Testis (tissue), 3 donors: Measurements from ENCODE around the gene LGI2. TPM values are rescaled to one million over a fixed set of nuclear protein-coding genes. Genes with fewer than 3 reads are reported as not detected.

Source experiments
- DNase-seq: peaks from one replicate; pipeline ENCODE4 v3.0.0-alpha.2; 2019
- H3K27ac ChIP-seq, 2 donors: fragments of 200-600 bp; sonication (generic); one replicate each; pipeline ENCODE4 v1.5.1; 2019
- H3K27me3 ChIP-seq: fragments of 200-600 bp; sonication (generic); one replicate; pipeline ENCODE4 v1.5.1; 2019
- H3K36me3 ChIP-seq: fragments of 200-600 bp; sonication (generic); one replicate; pipeline ENCODE4 v1.5.1; 2017; ENCODE audit warnings: low read depth; ENCODE audit errors: missing control alignments
- H3K4me1 ChIP-seq: fragments of 200-600 bp; sonication (generic); one replicate; pipeline ENCODE4 v1.5.1; 2019
- H3K4me3 ChIP-seq, 2 donors: fragments of 200-600 bp; sonication (generic); one replicate each; pipeline ENCODE4 v1.5.1; 2017 to 2019
- H3K9me3 ChIP-seq: fragments of 200-600 bp; sonication (generic); one replicate; pipeline ENCODE4 v1.5.1; 2017
- POLR2A ChIP-seq: fragments of 450-650 bp; IDR thresholded peaks from one replicate; pipeline ENCODE4 v1.6.1; 2017; ENCODE audit warnings: antibody characterized with exemption, mild to moderate bottlenecking, moderate library complexity
- WGBS, 2 donors: methylation state at CpG; one replicate each; pipeline ENCODE4 v1.1.5; 2018; 5-methylcytosine and 5-hydroxymethylcytosine counted together
- intact Hi-C: fragments of 100-400 bp; cut with DNase I; formaldehyde crosslinking; loops from one replicate; pipeline ENCODE4 v1.15.1; 2023; ENCODE audit warnings: low total_unique reads
- polyA plus RNA-seq: library from polyadenylated mRNA; stranded (reverse); fragments of 350-450 nt; fragmentation: Illumina TruSeq; extraction: RNeasy Lipid Tissue Mini Kit (QIAGEN cat#74804); gene quantifications from one replicate; pipeline ENCODE4 v1.2.3, GENCODE V29; 2014; ENCODE audit warnings: low read depth, low replicate concordance; ENCODE audit not compliant: insufficient read depth
- total RNA-seq, 2 donors: library from RNA; depleted of rRNA; stranded (reverse); fragments of >200 nt; gene quantifications; one replicate each; pipeline ENCODE4 v1.2.3, GENCODE V29; 2016
- TF ChIP-seq, protein P1 (sequence below), 3 experiments: fragments of 450-650 bp in 2 of 3; fragments of 200-600 bp in 1 of 3; sonication (generic) in 1 of 3; IDR thresholded peaks; one replicate each; pipeline ENCODE4 v1.5.1; 2016 to 2019; ENCODE audit warnings: antibody characterized with exemption in 3 of 3, mild to moderate bottlenecking in 2 of 3, moderate library complexity in 1 of 3

The LGI2 gene
- total and polyA plus RNA-seq, 3 donors from 2014 or later, result 0.74 to 3.4 (median 0.87) TPM

DNA sequence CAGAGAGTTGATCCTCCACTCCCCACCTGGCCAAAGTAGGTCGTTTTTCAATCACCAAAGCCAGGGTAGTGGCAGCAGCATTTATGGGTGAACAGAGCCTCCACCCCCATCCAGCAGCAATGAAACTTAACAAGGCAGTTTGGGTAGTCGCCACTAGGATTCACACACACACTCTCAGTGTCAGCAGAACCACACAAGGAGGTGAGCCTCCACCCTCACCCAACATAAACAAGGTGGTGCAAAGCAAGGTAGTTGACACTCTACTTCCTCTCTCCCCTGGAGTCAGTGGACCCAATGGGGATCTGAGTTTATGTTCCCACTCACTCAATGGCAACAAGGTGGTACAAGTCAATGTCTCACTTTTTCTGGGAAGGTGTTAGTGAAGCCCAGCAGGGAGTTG lies 67.5 kb downstream of the LGI2 start:
- intact Hi-C loops, result no loop called here
- TF ChIP-seq, protein P1, sequence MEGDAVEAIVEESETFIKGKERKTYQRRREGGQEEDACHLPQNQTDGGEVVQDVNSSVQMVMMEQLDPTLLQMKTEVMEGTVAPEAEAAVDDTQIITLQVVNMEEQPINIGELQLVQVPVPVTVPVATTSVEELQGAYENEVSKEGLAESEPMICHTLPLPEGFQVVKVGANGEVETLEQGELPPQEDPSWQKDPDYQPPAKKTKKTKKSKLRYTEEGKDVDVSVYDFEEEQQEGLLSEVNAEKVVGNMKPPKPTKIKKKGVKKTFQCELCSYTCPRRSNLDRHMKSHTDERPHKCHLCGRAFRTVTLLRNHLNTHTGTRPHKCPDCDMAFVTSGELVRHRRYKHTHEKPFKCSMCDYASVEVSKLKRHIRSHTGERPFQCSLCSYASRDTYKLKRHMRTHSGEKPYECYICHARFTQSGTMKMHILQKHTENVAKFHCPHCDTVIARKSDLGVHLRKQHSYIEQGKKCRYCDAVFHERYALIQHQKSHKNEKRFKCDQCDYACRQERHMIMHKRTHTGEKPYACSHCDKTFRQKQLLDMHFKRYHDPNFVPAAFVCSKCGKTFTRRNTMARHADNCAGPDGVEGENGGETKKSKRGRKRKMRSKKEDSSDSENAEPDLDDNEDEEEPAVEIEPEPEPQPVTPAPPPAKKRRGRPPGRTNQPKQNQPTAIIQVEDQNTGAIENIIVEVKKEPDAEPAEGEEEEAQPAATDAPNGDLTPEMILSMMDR (IDR thresholded peaks at IDR 0.05), result no peak
- no peak for TF ChIP-seq POLR2A
- Histone ChIP-seq H3K36me3 (no peaks in the 10 kb centered on the region), H3K4me1 (no peaks in the 10 kb centered on the region), H3K4me3 (no peak overlapping the region), H3K9me3 (no peaks in the 10 kb centered on the region), H3K27me3 (no peaks in the 10 kb centered on the region), H3K27ac (no peak overlapping the region)
- no peak for DNase-seq
- WGBS, 2 donors, result 61 to 71% methylated on average over 2 of the region's 2 CpGs

DNA sequence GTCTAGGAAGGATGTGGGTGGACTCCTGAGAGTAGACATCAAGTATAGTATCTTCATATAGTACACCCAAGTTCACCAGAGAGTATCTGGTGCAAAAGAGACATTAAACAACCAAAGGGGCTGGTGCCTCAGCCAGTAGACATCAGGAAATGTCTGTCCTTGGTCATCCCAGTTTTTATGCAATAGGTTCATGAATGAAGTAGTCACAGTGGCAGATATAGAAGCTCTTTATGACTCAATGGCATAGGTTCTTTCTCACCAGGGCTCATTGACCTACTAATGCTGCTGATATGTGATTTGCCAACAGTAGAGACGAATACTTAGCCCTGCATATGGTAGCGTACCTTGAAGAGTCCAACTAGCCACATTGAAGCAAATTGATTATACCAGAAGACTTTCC lies 72.9 kb downstream of the LGI2 start:
- no peak overlapping the region for H3K27ac ChIP-seq
- no peaks in the 10 kb centered on the region for H3K36me3 ChIP-seq
- no peak overlapping the region for H3K4me3 ChIP-seq
- WGBS, 2 donors, result 82 to 93% methylated on average over 2 of the region's 2 CpGs
- TF ChIP-seq, protein P1 (IDR thresholded peaks at IDR 0.05), result no peak
- no peak for TF ChIP-seq POLR2A
- H3K9me3 ChIP-seq, result no peaks in the 10 kb centered on the region
- H3K4me1 ChIP-seq, result no peaks in the 10 kb centered on the region
- no peaks in the 10 kb centered on the region for H3K27me3 ChIP-seq
- no peak for DNase-seq
- intact Hi-C loops, result no loop called here

DNA sequence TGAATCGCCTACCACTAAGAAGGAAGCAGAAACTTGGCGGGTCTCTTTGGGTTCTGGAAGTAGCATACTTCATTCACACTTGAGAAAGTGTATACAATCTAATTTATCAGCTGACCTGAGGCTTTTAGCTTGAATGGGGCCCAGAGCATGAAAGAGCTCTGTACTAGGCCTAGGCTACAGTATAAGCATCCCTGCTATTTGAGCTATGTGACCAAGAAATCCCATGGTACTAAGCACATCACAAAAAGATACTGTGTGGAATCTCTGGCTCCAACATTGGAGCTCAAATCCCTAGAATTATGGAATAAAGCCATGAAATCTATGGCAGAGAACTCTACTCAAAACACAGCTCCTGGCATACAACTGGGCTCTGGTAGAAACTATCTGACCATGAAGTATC lies 74.0 kb downstream of the LGI2 start:
- 90 to 95% methylated on average over 2 of the region's 2 CpGs for WGBS, 2 donors

DNA sequence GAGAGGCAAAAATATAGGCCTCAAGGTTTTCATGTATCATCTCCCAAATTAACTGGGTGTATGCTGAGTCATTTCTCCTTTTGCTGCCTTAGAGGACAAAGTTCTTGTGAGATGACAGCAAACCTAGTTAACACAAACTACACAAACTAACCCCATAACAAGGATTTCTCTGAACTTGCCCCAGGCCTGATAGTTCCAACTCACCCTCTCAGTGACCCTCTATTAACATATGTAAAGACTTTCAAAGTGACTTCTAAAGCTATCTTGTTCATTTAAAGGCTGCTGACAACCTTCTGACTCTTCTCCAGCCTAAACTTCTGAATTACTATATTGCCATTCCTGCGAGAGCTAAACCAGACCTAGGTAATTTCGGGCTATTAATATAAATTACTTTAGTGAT lies 74.7 kb downstream of the LGI2 start:
- TF ChIP-seq, protein P1 (IDR thresholded peaks at IDR 0.05), result no peak
- TF ChIP-seq POLR2A, result no peak
- Histone ChIP-seq H3K27me3 (no peaks in the 10 kb centered on the region), H3K4me3 (no peak overlapping the region), H3K9me3 (no peaks in the 10 kb centered on the region), H3K36me3 (no peaks in the 10 kb centered on the region), H3K27ac (no peak overlapping the region), H3K4me1 (no peaks in the 10 kb centered on the region)
- no peak for DNase-seq
- intact Hi-C loops, result no loop called here
- WGBS, 2 donors, result 93 to 95% methylated on average over 2 of the region's 2 CpGs

More for the DNA sequence above, 74.0 kb downstream of the LGI2 start:
- intact Hi-C loops, result no loop called here
- Histone ChIP-seq H3K9me3 (no peaks in the 10 kb centered on the region), H3K27me3 (no peaks in the 10 kb centered on the region), H3K27ac (no peak overlapping the region), H3K4me1 (no peaks in the 10 kb centered on the region), H3K4me3 (no peak overlapping the region), H3K36me3 (no peaks in the 10 kb centered on the region)
- DNase-seq, result no peak
- no peak for TF ChIP-seq POLR2A
- TF ChIP-seq, protein P1 (IDR thresholded peaks at IDR 0.05), result no peak

DNA sequence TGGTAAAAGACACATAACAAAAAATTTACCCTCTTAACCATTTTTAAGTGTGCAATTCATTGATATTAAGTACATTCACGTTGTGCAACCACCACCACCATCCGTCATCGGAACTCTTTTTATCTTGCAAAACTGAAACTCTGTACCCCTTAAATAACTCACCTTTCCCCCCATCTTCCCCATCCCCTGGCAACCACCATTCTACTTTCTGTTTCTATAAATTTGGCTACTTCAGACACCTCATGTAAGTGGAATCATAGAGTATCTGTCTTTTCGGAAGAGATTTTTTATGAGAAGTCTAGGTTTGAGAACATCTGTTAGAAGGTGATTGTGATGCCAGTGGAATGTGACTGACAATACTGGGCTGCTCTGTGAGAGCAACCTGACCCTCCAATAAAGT lies 78.1 kb downstream of the LGI2 start:
- no peak for DNase-seq
- Histone ChIP-seq H3K27ac (no peak overlapping the region), H3K9me3 (no peaks in the 10 kb centered on the region), H3K27me3 (no peaks in the 10 kb centered on the region), H3K36me3 (no peaks in the 10 kb centered on the region), H3K4me3 (no peak overlapping the region), H3K4me1 (no peaks in the 10 kb centered on the region)
- 89 to 94% methylated on average over 4 of the region's 4 CpGs for WGBS, 2 donors
- no peak for TF ChIP-seq POLR2A
- TF ChIP-seq, protein P1 (IDR thresholded peaks at IDR 0.05), result no peak
- intact Hi-C loops, result no loop called here
